CD4-positive, alpha-beta T cell treated with Interleukin-6 for 4 hours (primary cell): Measurements from ENCODE around the gene BACH1.

Experiments
- DNase-seq: peaks from one replicate; pipeline ENCODE4 v3.0.0-alpha.2; 2020; ENCODE audit warnings: mixed read lengths

The BACH1 gene

DNA sequence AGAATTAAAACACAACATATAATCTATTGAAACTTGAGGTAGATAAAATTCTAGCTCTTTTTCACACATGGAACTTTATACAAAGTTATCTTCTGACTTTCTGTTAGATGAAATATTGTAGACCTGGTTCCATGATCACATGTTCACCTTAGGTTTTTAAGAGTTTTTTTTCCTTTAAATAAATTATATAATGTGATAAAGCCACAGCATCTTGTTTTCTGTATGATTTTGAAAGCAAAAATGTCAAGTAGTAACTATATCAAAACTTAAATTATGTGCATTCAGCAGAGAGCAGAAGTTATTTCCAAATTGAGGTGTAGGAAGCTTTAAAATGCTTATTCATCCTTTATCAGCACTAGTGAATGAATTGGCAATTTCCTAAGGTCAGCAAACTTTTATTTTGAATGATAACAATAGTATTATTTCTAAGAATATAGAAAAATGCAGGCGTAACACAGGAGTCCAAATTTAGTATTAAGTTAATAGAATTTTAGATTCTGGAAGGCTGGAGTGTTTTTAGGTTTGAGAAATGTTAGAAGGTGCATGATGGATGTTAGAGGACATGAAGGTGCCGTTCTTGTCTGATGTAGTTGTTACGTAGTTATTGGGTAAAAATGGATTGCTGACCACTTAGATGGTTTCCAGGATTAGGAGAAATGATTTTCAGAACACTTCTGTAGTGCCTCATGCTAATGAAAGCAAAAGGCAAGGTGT lies 17.5 kb downstream of the BACH1 start:
- DNase-seq, result no peak

DNA sequence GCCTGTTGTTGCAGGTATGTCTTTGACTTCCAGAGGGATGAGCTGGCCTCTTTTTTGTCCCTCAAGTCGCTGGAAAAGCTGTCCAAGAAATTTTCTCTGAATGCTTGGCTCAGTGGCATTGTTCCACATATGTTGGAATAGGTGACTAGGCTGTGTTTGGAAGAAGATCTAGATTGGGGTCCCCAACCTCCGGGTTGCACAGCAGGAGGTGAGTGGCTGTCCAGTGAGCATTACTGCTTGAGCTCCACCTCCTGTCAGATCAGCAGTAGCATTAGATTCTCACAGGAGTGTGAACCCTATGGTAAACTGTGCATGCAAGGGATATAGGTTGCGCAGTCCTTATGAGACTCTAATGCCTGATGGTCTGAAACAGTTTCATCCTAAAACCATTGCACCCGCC lies 18.1 kb downstream of the BACH1 start:
- no peak for DNase-seq

DNA sequence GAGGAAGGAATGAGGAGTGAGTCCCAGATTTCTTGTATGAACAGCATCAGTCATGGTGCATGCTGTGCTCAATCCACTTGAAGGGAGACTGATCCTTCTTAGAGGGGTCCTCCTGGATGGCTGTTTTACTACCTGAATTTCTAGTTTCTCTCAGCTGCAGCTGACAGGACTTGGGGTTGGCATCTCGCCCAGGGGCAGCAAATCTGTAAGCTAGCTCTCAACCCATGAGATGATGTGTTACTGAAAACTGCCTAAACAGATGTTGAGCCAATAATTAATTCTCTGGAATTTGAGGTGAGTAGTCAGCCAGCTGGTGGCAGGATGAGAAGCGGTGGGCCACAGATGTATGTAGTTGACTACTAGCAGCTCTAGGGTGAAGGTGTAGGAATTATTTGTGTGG lies 19.6 kb downstream of the BACH1 start:
- DNase-seq, result no peak

DNA sequence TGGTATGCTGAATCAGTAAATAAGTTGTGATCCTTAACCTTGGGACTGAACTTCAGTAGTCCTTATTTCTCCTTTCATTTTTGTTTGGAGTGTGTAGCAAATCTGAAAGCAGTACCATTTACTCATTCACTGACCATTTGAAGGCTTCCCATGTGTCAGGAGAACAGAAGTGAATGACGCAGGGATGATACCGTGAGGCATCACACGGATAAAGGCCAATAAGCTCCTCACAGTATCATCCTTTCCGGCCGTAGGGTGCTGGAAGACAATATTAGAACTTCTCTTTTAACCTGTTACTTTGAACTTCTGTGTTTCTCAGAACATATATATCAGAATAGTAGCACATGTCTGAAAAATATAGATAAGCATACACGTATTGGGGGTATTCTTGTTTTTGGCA lies 21.3 kb downstream of the BACH1 start:
- no peak for DNase-seq

DNA sequence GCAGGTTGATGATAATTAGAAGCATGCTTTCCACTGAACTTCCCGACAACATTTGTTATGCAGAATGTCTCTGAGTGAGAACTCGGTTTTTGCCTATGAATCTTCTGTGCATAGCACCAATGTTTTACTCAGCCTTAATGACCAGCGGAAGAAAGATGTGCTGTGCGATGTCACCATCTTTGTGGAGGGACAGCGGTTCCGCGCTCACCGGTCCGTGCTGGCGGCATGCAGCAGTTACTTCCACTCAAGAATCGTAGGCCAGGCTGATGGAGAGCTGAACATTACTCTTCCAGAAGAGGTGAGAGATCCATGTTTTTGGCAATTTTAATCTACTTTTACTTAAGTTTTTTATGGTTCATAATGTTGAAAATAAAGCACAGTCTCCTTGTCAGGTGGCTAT lies 22.5 kb downstream of the BACH1 start:
- no peak for DNase-seq

DNA sequence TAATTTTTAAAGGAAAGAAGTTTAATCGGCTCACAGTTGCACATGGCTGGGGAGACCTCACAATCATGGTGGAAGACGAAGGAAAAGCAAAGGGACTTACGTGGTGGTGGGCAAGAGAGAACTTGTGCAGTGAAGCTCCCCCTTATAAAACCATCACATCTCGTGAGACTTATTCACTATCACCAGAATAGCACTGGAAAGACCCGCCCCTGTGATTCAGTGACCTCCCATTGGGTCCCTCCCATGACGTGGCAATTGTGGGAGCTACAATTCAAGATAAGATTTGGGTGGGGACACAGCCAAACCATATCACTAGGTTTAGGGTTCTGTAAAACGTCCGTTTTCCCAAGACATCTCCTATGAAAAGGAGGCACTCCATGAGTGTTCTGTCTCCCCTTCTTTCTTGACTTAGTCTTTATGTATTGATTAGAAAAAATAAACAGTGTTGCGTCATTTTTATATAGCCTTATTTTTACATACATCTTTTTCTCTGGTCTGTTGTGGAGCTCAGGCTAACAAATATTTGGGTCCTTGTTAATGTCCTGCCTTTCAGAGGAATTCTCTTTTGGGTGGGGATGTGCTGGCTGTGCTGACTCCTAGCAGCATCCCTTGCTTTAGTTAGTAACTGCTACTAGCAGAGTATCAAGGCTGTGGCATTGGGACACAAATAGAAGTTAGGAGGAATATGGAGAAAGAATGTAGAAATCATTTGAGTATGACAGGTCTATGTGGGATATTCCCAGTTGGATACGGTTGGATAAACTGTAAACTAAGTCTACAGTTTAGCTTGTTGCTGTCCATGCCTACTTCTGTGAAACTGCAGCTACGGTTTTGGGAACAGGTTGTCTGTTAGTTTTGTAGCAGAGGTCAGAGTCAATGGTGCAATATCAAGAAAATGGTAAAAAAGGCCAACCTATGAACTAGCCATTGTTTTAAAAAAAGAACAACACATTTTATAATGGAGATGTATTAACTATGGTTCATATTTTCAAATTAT lies 23.5 kb downstream of the BACH1 start:
- no peak for DNase-seq

DNA sequence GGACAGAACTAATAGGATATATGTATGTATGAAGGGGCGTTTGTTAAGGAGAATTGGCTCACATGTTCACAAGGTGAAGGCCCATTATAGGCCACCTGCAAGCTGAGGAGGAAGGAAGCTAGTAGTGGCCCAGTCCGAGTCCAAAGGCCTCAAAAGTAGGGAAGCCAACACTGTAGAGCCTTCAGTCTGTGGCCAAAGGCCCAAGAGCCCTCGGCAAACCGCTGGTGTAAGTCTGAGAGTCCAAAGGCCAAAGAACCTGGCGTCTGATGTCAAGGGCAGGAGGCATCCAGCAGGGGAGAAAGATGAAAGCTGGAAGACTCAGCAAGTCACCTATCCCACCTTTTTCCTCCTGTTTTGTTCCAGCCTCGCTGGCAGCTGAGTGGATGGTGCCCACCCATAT lies 24.5 kb downstream of the BACH1 start:
- DNase-seq, result no peak

DNA sequence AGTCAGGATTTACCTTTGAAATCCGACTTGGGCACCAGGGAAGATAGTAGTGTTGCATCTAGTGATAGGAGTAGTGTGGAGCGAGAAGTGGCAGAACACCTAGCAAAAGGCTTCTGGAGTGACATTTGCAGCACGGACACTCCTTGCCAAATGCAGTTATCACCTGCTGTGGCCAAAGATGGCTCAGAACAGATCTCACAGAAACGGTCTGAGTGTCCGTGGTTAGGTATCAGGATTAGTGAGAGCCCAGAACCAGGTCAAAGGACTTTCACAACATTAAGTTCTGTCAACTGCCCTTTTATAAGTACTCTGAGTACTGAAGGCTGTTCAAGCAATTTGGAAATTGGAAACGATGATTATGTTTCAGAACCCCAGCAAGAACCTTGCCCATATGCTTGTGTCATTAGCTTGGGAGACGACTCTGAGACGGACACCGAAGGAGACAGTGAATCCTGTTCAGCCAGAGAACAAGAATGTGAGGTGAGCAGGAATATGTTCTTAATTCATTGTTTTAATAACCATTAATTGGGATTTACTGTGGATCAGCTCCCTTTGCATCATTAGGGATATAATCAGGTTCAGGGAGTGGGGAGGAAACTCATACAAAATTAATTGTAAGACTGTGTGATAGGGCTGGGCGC lies 28.3 kb downstream of the BACH1 start:
- DNase-seq, result no peak

DNA sequence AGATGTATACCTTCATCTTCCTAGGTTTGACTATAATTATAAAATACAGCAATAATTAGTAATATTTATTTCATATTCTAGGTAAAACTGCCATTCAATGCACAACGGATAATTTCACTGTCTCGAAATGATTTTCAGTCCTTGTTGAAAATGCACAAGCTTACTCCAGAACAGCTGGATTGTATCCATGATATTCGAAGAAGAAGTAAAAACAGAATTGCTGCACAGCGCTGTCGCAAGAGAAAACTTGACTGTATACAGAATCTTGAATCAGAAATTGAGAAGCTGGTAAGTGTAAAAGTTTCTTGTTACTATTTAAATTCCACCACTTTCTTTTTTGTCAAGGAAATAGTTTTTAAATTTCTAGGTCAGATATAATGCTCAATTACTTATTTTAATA lies 30.7 kb downstream of the BACH1 start:
- DNase-seq, result no peak

DNA sequence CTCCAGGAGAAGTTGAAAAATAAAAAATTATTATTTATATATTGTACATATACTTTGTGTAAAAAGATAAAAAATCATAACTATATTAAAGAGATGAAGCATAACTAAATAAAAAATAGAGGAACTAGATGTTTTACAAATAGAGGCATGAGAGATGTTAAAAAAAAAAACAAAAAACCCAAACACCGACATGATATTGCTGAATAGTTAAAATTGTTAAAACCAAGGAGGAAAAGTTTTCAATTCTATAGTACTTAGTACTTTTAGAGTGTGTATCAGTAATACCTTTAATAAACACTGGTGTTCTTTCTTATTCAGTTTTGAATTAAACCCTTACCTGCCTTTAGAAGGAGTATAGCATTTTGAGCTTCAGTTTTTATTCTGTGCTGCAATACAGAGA lies 32.1 kb downstream of the BACH1 start:
- no peak for DNase-seq

DNA sequence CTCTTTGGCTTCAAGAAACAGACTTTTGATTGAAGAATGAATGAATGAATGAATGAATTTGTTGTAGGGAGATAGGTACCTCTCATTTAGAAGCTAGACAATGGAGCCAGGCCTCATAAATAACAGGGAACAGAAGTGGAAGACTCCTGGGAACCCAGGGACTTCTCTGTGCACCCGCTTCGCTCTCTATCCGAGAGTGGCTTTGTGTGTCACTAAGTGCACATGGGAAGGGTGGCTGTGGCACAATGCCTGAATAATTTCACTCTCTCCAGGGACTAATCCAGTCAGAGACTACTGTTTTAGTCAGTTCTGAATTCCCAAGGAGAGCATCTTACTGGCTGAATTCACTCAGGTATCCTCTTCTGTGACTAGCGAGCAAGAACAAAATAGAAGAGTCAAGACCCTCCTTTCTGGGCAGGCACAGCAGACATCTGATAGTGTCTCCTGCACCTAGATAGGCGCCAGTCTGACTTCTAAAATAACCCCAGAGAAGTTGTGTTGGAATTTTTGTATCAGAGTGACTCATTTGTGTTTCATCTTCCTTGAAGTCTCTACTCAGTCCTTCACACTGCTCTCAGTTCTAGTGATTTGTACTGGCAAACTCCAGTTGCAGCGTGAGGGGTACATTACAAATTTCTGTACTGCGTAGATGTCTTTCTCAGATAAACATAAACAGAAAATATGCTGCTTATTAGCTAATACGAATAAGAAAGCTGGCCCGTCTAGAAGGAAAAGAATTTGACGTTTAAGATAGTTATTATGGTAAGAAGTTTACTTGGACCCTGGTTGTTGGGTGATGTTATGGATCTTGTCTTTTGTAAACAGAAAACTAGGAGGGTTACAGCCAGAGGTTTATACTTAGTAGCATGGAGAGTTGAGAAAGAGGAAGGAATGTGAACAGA lies 34.0 kb downstream of the BACH1 start:
- DNase-seq, result no peak

DNA sequence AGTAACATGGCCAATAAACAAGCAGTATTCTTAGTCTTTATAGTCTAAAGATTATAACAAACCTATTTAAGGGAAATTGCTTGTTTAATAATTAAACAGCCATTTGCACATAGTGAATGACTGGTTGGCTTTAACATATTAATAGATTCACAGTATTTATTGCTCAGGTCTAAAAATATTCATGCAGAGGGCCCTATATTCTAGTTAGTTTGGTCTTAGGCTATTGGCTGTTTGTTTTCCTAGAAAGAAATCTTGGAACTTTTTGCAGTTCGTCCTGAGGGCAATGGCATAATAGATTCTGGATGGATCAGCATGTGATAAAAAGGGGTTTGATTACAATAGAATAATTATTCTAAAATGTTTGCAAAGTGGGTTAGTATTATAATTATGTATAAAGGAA lies 34.7 kb downstream of the BACH1 start:
- no peak for DNase-seq

DNA sequence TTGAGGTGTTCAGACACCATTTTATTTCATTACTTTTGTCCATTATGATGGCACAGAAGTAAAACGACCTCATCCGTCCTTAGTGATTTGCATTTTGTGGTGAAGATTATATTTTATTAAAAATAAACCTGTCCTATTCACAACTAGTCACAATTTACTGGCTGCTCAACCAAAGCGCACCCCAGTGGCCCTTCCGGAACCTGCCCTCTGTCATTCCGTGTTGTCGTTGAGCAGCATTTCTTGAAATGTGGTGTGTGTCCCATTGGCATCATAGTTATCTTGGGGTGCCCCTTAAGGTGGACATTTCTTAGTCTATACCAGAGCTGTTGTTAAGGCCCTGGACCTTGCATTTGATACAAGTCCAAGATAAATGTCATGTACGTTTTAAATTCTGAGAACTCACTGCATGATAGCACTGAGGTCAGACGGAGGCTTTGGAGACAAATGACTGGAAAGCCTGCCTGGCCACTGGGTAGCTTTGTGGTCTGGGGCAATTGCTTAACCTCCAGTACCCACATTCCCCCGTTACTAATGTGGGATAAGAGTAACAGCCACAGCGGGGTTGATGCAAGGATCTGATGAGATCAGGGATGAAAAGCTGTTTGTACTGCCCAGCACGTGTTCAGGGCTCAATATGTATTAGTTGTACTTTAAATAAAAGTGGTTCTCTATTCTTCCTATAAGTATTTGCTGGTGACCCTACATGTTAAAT lies 36.2 kb downstream of the BACH1 start:
- DNase-seq, result no peak

DNA sequence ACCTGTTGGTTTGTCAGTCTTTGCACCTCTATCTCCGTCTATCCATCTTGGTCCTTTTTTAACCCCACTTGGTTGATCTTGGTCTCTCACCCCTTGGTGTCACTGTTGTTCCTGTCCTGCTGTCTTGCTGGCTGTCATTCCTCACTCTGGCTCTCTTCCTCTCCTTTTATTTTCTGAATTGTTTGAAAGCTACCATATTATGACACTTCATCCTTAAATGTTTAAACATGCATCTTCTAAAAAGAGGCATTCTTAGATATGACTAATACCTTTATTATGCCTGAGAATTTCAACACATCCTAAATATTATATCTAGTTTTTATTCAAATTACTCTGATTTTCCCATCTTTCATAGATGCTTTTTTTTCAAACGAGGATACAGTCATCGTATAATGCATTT lies 37.0 kb downstream of the BACH1 start:
- DNase-seq, result no peak

DNA sequence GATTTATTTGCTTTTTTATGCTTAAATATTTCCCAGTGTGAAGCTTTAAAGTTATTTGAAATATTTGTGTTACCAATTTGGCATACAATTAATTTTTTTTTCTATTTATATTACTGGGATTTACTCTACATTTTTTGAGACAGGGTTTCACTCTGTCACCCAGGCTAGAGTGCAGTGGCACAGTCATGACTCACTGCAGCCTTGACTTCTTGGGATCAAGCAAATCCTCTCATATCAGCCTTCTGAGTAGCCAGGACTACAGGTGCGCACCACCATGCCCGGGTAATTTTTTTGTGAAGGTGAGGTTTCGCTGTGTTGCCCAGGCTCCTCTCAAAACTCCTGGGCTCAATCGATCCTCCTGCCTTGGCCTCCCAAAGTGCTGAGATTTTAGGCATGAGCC lies 39.5 kb downstream of the BACH1 start:
- no peak for DNase-seq

DNA sequence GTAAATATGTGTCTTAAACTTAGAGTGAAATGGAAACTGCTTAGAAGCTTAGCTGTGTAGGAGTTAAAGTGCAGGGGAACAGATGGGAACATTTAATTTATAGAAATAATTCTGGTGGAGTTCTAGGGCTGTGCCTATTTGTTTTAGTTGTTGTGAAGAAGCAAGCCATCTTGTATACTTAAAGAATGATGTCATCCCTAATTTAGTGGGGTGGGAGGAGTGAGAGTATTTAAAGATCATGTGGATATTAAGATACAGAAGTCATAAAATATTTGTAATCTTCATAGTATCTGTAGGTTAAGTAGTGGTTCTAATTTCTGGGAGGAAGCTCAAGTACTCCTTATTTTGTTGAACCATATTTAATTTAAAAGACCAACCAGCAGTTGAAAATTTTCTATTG lies 41.5 kb downstream of the BACH1 start:
- no peak for DNase-seq

DNA sequence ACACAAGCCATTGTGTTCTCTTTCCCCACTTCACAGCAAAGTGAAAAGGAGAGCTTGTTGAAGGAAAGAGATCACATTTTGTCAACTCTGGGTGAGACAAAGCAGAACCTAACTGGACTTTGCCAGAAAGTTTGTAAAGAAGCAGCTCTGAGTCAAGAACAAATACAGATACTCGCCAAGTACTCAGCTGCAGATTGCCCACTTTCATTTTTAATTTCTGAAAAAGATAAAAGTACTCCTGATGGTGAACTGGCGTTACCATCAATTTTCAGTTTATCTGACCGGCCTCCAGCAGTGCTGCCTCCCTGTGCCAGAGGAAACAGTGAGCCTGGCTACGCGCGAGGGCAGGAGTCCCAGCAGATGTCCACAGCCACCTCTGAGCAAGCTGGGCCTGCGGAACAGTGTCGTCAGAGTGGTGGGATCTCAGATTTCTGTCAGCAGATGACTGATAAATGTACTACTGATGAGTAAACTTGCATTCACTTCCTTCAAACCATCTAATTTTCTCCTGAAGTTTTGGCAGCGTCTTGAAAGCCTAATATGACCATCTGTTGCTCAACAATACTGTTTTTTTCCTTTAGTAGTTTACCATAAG lies 43.7 kb downstream of the BACH1 start:
- peak; percentile 7 for DNase-seq

DNA sequence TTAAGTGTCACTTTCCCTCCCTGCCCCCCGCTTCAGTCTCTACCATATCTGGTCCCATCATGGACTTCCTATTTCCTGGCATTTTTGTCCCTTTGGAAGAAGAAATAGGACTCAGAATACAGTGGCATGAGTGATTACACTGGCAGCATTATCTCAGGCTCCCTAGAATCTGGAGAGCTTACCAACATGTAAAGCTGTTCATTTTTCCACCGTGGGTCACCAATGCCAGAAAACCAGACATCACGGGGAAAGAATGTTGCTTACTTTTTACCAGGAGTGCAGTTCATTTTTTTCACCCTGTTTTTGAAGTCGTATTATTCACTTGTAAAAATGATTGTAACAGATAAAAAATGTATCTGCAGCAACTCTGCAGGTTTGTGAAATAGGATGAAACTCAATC lies 44.8 kb downstream of the BACH1 start:
- no peak for DNase-seq

DNA sequence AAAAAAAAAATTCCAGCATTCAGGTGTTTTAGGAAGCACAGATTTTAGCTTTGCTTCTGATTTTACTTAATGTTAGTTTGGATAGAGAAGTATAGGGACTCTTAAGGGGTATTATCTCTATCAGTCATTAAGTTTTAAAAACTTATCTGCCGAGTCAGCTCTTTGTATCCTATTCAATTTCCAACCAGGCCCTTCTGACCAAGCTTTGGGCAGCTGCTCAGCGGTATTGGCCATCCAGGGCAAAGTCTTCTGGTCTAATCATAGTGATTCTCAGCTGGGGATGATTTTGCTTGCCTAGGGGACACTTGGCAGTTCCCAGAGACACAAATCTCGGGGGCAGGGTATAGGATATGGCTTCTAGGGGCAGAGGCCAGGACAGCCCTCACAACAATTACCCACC lies 47.6 kb downstream of the BACH1 start:
- no peak for DNase-seq

DNA sequence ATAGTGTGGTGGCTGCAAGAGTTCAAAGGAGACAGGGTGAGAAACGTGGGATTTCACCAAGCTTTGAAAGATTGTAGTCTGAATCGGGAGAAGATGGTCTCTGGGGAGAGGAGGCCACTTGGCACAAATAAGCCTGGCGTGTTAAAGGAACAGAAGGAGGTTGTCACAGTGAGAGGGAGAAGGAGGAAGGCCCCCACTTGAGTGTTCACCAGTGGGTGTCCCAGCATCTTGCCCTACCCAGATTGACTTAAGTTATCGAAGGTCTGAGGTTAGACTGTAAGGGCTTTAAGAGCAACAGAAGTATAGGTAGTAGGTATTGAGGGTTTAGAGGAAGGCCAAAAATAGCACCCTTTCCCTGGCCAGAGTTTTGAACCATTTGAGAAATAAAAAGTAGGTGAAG lies 48.0 kb downstream of the BACH1 start:
- no peak for DNase-seq

DNA sequence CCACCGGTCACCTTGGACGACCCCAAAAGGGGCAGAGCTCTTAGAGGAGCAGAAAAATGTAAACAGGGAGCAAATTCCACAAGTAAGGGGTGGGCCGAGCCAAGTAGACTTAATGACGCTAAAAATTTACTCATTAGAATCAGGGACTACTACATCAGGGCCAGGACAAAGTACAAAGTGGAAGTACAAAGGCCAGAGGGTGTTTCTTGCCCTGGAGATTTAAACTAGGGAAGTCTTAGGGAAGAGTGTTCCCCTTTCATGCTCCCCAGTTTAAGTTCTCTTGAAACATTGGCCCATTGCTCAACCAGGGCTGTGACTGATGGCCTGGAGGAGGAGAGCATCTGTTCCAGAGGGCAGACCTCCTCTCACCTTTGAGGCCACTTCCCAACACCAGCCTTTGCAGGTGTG lies 48.6 kb downstream of the BACH1 start:
- DNase-seq, result no peak

DNA sequence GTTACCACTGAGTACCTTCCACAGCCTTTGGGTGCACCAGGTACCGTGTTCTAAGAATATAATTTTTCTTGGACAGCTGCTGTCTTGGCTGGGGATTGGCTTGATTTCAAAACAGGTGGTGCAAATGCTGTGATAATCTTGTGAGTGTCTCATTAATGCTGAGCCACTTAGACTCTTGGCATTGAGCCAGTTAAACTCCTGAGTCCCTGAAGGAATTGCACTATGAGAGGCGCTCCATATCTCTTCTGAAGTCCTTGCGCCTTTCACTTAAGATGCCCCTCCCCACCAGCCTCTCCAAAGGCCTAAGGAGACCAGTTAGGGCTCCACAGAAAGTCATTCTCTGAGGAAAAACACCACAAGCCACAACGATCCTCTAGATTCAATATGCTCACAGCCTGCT lies 51.0 kb downstream of the BACH1 start:
- DNase-seq, result no peak
